Esophagus muscularis mucosa (tissue), 3 donors: ENCODE results near the gene MCCD1.

Source experiments
- POLR2A ChIP-seq: fragments of 450-650 bp; IDR thresholded peaks from one replicate; pipeline ENCODE4 v1.6.1; 2017; ENCODE audit warnings: antibody characterized with exemption, moderate library complexity, mild to moderate bottlenecking, low read depth
- TF ChIP-seq, protein P1 (sequence below), 3 experiments: fragments of 200-600 bp in 2 of 3; fragments of 450-650 bp in 1 of 3; sonication (generic) in 2 of 3; IDR thresholded peaks; one replicate each; pipeline ENCODE4 v1.5.1; 2017 to 2019; ENCODE audit warnings: antibody characterized with exemption in 3 of 3, mild to moderate bottlenecking in 2 of 3, moderate library complexity in 1 of 3

DNA sequence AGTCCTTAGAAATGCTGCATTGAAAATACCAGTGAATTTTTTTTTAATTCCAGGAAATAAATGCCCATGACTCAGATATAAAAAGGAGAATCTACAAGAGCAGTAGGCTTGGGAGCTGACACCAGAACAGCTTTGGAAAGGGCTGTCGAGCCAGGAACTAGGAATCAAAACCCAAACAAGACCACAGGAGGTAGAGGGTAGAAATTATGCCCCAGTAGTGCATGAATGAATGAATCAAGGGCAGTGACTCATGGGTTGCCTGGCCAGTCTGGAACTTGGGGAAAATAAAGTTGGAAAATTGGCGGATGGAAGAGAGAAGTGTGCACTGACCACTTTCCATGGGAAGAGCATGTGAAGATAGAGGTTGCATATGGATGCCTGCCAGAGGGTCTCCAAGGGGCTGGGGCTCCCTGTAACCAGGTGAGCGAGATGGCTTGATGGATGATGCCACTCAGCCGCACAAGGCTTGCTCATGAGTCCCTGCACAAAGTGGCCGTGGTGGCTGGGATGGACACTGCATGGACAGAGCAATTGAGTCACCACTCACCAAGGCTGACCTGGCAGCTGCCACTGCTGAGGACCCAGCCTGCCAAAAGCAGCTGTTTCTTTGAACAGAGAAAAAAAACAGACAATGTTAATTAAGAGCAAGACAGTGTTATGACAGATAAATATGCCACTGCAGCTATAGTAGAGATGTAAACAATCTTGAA, 15.2 kb upstream of the MCCD1 start:
- no peak for TF ChIP-seq POLR2A
- TF ChIP-seq, protein P1, sequence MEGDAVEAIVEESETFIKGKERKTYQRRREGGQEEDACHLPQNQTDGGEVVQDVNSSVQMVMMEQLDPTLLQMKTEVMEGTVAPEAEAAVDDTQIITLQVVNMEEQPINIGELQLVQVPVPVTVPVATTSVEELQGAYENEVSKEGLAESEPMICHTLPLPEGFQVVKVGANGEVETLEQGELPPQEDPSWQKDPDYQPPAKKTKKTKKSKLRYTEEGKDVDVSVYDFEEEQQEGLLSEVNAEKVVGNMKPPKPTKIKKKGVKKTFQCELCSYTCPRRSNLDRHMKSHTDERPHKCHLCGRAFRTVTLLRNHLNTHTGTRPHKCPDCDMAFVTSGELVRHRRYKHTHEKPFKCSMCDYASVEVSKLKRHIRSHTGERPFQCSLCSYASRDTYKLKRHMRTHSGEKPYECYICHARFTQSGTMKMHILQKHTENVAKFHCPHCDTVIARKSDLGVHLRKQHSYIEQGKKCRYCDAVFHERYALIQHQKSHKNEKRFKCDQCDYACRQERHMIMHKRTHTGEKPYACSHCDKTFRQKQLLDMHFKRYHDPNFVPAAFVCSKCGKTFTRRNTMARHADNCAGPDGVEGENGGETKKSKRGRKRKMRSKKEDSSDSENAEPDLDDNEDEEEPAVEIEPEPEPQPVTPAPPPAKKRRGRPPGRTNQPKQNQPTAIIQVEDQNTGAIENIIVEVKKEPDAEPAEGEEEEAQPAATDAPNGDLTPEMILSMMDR (IDR thresholded peaks at IDR 0.05) = no peak
